Activated CD8-positive, alpha-beta memory T cell treated with anti-CD3 and anti-CD28 coated beads for 36 hours (primary cell): ENCODE data around the gene SIDT2. TPM values are rescaled to one million over a fixed set of nuclear protein-coding genes. Genes with fewer than 3 reads are reported as not detected.

Experiments used
- CTCF ChIA-PET: fragments of 350-600 bp; sonication (Branson Sonifier 250); formaldehyde crosslinking; loops from one replicate; lab custom pipeline; 2021; ENCODE audit warnings: antibody characterized with exemption; lab: Charles Lee
- POLR2A ChIA-PET: fragments of 350-600 bp; sonication (Branson Sonifier 250); formaldehyde crosslinking; loops from one replicate; lab custom pipeline; 2021; ENCODE audit warnings: antibody characterized with exemption; lab: Charles Lee
- total RNA-seq, 2 experiments: library from RNA; stranded (reverse); gene quantifications; one replicate each; pipeline ENCODE4 v1.2.3, GENCODE V29; 2021

Gene SIDT2
- total RNA-seq, 2 experiments from 2014 or later = 10.5 to 12.7 TPM

DNA sequence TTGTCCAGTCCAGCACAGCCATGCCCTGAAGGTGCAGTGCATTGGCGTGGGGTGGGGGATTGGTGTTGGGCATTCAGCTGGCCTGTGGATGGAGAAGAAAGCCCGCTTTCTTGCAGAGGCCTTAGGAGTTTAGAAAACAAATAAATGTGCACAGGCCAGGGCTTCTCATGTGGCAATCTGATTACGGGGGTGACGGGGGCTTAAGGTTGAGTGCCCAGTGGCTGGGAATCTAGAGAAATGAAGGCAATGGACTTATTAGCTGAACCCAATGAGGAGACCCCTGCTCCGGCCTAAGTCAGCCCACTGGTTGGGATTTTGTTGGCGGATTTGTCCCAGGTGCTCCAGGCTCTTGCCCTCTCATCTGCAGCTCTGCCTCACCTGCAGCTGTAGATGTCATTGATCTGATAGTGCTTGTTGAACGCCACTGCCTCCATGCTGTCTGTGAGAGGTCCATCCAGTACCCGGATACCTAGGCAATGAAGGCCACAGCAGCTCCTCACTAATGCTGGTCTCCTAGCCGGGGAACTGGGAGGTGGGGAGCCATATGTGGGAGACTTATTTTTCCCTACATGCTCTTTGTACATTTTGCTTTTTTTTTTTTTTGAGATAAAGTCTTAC, 47.1 kb downstream of the SIDT2 start:
- ChIA-PET CTCF (interaction anchor here (0.7 to 2.6 kb wide), 5 partner anchors 45 to 439 kb away, joined by 3 to 22 read pairs (median 8); partner anchors contain the start of genes PAFAH1B2 and SIDT2), POLR2A (no interaction called here)

DNA sequence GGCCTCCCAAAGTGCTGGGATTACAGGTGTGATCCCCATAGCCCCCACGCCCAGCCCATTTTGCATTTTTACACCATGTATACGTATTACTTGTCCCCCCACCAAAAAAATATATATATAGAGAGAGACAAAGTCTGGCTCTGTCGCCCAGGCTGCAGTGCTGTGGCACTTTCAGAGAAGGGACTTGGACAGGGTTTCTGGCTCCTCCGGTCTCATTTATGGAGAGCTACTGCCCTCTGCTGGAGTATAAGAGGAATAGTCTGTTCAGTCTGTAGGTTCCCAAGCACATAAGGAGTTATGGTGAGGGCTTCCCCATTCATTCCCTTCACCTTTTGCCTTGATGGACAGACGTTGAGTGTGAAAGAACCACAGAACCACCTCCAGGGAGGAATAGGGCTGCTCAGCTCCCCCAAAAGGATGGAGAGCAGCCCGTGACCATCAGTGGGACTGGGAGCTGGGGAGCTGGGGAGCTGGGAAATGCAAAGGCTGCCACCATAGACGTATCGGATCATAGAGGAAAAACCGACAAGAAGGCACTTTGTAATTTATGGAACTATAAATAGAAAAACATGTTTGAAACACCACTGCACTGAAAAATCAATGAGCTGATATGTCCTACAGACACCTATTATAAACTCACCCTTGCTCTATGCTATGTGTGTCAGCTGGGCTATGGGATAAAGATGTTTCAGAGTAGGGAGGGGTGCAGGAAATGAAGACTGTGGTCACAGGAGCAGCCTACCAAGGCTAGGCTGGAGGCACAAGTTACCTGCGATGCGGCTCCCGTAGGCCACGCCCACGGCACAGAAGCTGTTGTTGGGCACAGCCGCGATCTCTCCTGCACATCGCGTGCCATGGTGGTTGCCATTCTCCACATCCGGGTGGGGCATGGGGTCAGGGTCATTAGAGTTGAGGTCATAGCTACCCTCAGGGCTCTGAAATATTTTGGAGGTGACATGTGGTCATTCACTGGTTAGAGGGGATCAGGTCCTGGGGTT, 48.1 kb downstream of the SIDT2 start:
- ChIA-PET CTCF (interaction anchor here (0.6 to 2.6 kb wide), 13 partner anchors 8 to 494 kb away, joined by 3 to 22 read pairs (median 4); partner anchors contain the start of genes BACE1, PAFAH1B2 and SIDT2), POLR2A (interaction anchor here (1.1 kb wide), 1 partner anchor 15 kb away, joined by 4 read pairs; no protein-coding TSS in a partner anchor)

DNA sequence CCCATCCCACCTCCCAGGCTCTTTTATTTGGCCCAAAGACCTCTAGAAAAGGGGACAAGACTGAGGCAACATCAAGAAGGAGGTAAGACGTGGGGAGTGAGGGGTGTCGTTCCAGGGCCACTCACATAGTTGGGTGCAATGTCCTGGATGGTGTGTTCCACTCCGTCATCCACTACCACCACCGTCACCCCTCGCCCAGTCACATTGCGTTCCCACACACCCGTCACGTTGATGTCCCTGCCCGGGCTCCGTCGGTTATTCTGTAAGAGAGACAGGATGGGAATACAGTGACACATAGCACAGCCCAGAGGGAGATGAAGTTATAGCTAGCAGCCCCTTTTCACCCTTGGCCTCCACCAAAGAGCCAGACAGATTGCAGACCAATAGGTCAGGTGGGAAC, 49.5 kb downstream of the SIDT2 start:
- ChIA-PET POLR2A (no interaction called here), CTCF (no interaction called here)

DNA sequence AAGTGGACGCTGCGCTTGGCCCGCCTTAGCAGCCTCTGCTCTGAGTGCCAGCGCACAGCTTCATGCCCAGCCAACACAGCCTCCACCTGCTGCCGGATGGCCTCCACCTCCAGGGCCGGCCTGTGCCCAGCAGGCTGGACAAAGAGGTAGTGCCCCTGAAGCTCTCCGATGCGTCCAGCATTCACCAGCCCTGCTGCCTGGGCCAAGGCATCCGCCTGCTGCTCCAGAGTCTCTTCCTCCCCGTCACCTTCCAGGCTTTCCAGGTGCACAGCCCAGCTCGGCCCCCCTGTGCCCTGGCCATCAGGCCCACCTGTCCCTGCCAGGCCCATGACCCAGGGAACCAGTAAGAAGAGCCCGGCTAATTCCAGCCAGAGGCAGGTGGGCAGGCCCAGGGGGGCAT, 50.9 kb downstream of the SIDT2 start:
- CTCF ChIA-PET = no interaction called here
- POLR2A ChIA-PET = interaction anchor here (0.9 to 2.8 kb wide), 3 partner anchors 86 to 375 kb away, joined by 5 to 16 read pairs (median 8); partner anchors contain the start of genes CEP164 and PAFAH1B2

DNA sequence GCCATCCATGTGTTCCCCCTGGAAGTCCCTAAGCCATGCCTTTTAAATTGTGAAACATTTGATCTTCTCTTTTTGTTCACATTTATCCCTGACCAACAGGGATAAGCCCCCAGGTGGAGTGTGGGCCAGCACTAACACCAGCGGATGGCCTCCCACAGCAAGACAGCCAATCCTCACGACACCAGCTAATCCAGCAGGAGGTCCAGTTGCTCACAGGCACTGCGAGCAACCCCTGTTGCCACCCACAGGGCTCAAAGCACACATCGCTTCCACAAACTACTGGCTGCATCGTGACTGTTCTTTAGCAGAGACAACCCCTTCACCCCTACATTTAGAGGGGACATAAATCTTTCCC, 51.4 kb downstream of the SIDT2 start:
- POLR2A ChIA-PET = interaction anchor here (0.9 to 2.8 kb wide), 3 partner anchors 86 to 376 kb away, joined by 5 to 16 read pairs (median 8); partner anchors contain the start of genes CEP164 and PAFAH1B2
- CTCF ChIA-PET = interaction anchor here (0.6 kb wide), 1 partner anchor 333 kb away, joined by 4 read pairs; no protein-coding TSS in a partner anchor

DNA sequence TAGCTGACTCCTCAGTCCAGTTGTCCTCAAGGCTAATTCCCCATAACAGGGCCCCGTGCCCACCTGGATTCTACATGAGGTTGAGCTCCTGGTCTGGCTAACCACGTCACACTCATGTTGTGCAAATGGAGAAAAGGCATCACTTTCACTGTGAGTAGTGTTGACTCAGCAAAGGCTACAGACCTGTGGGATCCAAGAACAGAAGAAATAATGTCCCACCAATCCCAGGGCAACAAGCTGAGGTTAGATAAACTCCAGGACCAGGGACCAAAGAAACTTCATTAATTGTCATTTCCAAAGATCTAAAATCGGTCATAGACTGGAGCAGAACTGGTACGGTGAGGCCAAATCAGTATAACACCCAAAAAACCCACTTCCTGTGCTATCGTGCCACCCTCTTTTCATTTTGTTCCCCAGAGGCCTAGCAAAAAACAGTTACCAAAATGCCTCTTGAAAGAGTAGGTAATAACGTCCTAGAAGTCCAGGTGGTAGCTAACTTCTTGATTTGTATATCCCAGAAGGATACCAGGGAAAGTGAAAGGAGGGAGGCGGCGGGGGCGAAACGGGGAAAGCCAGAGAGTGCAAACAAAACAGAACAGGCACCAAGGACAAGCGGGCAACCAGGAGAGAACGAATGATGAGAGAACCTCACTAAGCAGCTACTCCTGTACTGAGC, 51.9 kb downstream of the SIDT2 start:
- ChIA-PET CTCF (interaction anchor here (0.6 to 2.1 kb wide), 2 partner anchors 98 to 333 kb away, joined by 4 to 8 read pairs; partner anchors contain the start of gene CEP164), POLR2A (interaction anchor here (0.9 to 2.8 kb wide), 4 partner anchors 86 to 376 kb away, joined by 5 to 16 read pairs (median 9); partner anchors contain the start of genes CEP164 and PAFAH1B2)

DNA sequence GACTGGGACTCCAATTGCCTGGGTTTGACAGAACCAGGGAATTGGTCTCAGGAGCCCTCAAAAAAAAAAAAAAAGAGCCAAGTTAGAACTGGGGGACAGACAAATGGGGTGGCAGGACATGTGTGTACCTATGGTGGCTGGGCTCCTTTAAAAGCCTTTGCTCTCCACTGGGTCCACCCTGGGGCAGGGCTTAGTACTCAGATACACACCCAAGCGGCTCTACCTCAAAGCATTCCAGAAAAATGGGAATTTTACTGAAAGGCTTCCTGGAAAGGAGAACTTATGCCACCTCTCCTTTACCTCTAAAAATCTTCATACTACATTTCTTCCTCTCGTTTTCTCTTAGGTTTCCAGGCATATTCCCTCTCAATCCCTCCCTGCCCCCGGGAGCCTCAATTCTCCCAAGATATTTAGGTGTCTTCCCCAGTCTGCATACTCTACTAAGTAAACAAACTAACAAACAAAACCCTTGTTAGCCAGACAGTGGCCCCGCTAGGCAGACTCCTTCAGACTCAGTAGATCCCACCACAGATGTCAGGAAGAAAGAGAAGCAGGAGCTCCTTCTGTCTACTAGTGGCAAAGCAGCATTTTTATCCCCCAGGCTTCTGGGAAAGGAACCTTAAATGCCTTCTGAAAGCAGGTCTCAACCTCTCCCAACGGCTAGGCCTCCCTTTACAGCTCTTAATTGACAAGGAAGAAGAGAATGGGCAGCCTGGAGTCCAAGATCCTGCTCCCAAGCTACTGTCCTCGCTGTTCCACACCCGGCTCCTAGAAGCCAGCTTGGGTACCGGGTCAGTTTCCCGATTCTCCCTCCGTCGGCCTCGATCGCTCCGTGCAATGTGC, 52.7 kb downstream of the SIDT2 start:
- ChIA-PET POLR2A (interaction anchor here (0.8 to 2.8 kb wide), 4 partner anchors 51 to 377 kb away, joined by 4 to 16 read pairs (median 8); partner anchors contain the start of genes CEP164 and PAFAH1B2), CTCF (interaction anchor here (1.1 to 2.1 kb wide), 4 partner anchors 50 to 383 kb away, joined by 3 to 8 read pairs (median 4); partner anchors contain the start of genes CEP164 and PAFAH1B2)

DNA sequence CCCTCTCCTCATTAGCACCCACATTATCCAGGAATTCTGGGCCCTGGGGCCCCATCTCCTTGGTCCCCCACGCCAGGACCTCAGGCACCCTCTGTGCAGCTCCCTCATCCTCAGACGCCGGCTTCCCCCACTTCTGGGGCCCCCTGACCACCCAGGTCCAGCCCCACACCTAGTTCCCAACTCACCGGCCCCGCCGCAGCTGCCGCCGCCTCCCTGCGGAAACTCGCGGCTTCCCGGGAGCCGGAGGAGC, 53.2 kb downstream of the SIDT2 start, which contains the start of gene PCSK7:
TSS of gene PCSK7 (minus strand) at position 232 of the 250 bp plus-strand sequence. CDS start 2,229 bp downstream, outside the sequence.
- ChIA-PET CTCF (interaction anchor here (1.1 to 2.1 kb wide), 4 partner anchors 50 to 384 kb away, joined by 3 to 8 read pairs (median 4); partner anchors contain the start of genes CEP164 and PAFAH1B2), POLR2A (interaction anchor here (0.8 to 2.8 kb wide), 3 partner anchors 52 to 96 kb away, joined by 4 to 16 read pairs (median 10); partner anchors contain the start of genes CEP164 and PAFAH1B2)

DNA sequence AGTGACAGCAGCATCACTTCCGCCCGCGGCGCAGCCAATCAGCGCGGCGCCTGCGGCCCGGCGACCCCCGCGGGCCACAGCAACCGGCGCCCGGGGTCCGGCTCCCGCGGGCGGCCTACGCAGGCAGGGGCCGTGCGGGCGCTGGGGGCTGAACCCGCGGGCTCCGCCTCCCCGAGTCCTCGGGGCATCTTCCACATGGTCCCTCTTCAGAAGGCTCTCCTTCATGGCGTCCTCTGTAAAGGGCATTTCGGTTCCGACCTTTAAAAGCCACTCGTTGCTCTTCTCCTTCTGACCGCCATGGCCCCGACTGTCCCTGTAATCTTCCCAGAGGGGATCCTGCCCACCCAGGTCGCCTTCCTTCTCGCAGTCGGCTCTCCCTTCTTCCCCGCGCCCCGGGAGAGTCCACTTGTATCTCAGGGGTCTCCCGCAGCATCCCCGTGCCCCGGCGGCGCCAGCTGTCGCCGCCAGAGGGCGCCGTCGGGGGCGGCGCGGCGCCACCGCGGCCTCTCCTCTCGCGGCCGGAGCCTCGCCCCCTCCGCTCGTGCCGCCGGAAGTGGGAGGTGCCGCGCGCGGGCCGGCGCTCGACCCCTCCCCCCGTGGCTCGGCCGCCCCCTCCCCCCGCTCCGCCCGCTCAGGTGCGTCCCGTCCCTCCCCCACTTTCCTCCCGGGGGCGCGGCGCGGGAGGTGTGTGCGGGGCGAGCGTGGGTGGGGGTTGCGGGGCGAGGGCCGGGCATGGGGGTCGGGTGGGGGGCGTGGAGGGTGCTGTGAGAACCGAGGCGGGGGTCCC, 53.7 kb downstream of the SIDT2 start, which contains the start of gene RNF214:
TSS of gene RNF214 (plus strand) at position 580 of the 787 bp plus-strand sequence. CDS start 1,602 bp downstream, outside the sequence.
- ChIA-PET POLR2A (interaction anchor here (2.5 to 2.8 kb wide), 2 partner anchors 88 to 96 kb away, joined by 10 to 16 read pairs; partner anchors contain the start of genes CEP164 and PAFAH1B2), CTCF (interaction anchor here (1.1 to 2.1 kb wide), 4 partner anchors 51 to 384 kb away, joined by 3 to 8 read pairs (median 4); partner anchors contain the start of genes CEP164 and PAFAH1B2)

DNA sequence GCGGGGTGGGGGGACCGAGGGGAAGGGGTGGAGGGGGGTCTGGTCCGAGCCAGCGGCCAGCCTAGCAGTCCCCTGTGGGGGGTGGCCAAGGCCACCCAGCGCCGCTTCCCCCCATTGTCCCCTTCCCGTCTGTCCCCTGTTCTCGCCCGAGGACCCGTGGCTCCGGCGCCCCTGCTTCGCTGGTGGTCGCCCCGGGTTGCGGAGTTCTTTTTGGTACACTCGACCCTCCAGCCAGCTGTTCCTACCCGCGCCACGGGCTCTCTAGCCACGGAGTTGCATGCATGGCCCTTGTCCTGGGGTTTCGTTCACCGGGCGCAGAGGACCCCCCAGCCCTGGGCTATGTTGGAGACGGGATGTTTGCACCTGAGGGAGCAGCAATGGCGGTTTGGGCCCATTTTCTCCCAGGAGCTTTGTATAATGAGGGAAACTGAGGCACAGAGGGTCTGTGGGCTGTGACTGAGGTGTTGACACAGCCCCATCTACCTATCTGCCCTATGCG, 54.4 kb downstream of the SIDT2 start:
- CTCF ChIA-PET = no interaction called here

DNA sequence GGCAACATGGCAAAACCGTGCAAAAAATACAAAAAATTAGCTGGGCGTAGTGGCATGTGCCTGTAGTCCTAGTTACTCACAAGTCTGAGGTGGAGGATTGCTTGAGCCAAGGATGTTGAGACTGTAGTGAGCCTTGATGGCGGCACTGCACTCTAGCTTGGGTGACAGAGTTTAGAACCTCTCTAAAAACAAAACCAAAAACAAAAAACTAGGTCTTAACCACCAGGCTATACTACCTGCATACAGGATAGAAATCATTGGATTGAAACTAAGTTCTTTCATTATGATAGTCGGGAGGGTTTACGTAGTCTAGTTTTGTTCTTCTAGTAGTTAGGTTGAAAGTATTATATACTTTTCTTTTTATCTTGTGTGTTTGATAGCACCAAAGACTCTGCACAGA, 59.7 kb downstream of the SIDT2 start:
- CTCF ChIA-PET = interaction anchor here (0.7 kb wide), 1 partner anchor 140 kb away, joined by 6 read pairs; no protein-coding TSS in a partner anchor
- POLR2A ChIA-PET = no interaction called here

More for the DNA sequence above, 54.4 kb downstream of the SIDT2 start:
- POLR2A ChIA-PET = interaction anchor here (2.5 kb wide), 1 partner anchor 89 kb away, joined by 10 read pairs; the partner anchor contains the start of gene PAFAH1B2

DNA sequence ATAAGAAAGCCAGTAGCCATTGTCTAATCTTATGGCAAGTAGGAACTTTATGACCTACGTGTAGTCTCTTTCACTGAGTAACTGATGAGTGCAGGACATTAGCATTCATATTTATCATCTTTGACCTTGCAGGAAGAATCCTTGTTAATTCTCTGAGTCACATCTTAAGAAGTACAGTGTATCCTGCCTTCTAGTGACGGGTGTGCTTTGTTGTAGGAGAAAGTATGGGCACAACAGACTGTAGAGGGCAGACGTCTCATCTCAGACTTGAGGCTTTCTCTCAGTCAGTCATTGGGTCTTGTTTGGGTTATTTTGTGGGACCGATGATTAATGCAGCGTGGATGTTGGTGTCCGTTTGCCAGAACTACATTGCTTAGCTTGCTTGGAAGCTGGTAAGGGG, 60.8 kb downstream of the SIDT2 start:
- ChIA-PET CTCF (no interaction called here), POLR2A (no interaction called here)
